Transverse colon (tissue), 3 donors: Measurements from ENCODE around the gene ZNF444.

ENCODE experiments used
- CTCF ChIP-seq, 5 experiments: fragments of 200-600 bp in 3 of 5; fragments of 450-650 bp in 2 of 5; sonication (generic) in 3 of 5; IDR thresholded peaks; 1 replicate in 2 of 5; 2 replicates in 3 of 5; pipeline ENCODE4 v1.5.1; 2016 to 2017; ENCODE audit warnings: antibody characterized with exemption in 5 of 5, inconsistent platforms in 3 of 5, mild to moderate bottlenecking in 2 of 5, moderate library complexity in 1 of 5
- POLR2A ChIP-seq: fragments of 450-650 bp; IDR thresholded peaks from one replicate; pipeline ENCODE4 v1.6.1; 2016; ENCODE audit warnings: antibody characterized with exemption, mild to moderate bottlenecking, moderate library complexity

GRCh38 chr19:56120002-56120370, 21.1 kb upstream of the ZNF444 start:
- TF ChIP-seq CTCF (IDR thresholded peaks at IDR 0.05) (no peak), POLR2A (no peak)
